ENCODE measurements around the gene AMBRA1. TPM values are rescaled to one million over a fixed set of nuclear protein-coding genes. Genes with fewer than 3 reads are reported as not detected.

Gene AMBRA1
- polyA plus RNA-seq, 1 donor, result 25.3 TPM

DNA sequence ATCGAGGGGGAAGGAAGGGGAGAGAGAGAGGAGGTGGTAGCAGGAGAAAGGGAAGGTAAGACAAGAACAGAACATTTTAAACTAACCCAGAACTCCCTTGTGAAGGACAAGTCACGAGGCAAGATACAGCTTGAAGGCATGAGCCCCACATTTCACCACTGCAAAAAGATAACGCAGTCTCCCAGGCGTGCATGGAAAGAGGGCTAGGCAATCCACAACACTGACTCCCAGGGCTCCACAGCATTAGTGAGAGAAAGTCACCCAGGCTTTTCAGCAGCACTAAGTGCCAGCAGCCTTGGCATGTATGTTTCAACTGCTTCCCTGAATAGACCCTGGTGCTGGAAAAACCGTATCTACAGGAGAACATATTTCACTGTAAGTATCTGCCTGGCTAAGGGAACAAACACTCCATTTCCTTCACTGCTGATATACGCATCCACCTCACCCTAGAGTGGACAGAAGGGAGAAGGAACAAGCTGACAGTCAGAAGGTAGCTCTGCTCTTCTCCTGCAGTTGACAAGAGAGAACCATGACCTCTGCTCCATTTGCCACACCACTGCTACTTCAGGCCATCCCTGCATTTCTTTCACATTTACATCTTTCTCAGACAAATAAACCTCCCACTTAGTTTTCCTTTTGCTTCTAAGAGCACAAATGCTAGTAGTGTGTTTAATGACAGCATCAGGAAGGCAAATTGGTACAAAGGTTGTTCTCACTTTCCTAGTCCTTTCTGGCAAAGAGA is 87.9 kb downstream of the AMBRA1 start:
- DNase-seq, result no peak

DNA sequence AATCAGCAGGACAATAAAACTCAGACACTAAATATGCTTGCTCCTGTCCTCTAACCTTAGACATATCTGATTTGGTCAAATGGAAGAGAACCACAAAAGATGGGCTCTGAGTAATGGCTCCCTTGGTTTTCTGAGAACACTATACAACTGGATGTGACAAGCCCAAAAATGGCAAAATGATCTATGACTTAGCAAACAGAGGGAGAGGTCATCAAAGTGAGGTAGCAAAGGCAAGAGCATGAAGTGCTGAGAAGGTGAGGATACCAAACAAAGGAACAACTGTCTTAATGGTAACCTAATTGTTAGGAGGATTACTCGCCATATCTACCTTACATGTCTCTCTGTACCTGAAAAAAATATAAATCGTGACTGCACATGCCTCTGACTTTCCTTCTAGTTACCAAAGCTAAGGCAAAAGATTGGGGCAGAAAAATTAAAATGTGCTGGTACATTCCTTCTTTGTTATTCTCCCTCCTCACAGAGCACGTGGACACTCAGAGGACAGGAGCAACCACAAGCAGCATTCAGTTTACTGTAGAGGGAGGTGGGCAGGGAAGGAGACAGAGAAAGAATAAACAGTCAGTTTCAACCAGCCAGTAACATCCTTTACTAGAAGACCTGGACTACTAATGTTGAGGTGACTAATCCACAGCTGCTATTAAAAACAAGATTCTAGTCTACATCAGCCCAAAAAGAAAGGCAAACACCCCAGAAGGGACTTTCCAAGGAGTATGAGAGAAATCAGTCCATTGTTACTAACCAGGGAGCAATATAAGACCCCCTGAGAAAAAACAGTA is 88.8 kb downstream of the AMBRA1 start:
- DNase-seq, result no peak

DNA sequence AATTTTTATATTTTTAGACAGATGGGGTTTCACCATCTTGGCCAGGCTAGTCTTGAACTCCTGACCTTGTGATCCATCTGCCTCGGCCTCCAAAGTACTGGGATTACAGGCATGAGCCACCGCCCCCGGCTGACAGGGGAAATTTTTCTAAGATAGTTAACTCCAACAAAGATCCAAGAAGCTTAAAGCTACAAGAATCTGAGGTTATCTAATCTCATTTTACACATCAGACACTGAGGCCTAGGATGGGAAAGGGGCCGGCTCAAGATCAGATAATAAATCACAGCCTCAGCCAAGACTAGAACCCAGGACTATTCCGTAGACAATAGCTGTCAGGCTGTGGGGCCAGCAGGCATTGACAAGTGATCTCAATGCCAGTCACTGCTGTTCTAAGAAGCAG is 94.0 kb downstream of the AMBRA1 start:
- no peak for DNase-seq

DNA sequence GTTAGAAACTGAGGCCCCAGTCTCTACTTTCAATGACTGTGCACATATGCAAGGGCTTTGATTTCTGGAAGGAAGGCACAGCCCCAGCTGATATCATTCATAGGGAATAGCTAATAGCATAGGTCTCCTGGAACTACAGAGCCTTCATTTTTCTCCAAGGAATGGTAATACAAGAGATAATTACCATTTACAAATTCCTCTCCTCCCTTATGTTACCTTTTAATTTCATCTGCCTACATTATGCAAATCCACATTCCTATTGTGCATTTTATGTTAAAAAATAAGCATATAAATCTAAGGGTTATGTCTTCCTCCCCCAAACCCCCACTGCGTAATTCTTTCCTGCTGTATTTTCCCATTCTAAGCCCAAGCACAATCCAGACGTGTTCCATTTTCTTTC is 94.9 kb downstream of the AMBRA1 start:
- DNase-seq, result no peak

DNA sequence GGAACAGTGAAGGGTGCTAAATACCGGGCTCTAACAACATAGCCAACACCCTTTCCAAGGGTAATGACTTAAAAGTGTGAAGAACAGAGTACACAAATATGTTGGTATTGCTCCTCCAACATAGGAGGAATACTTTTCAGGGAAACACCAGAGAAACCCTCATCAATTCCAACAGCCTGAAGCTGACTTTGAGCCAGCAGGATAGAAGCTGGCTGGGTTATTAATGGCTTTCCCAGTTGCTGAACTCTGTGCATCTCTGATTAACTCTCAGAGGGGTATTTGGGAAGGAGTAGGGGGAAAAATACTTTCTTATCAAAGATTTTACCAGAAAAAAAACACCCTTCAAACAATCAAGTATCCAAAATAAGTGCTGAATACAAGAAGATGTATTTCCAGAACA is 95.6 kb downstream of the AMBRA1 start:
- DNase-seq, result no peak

DNA sequence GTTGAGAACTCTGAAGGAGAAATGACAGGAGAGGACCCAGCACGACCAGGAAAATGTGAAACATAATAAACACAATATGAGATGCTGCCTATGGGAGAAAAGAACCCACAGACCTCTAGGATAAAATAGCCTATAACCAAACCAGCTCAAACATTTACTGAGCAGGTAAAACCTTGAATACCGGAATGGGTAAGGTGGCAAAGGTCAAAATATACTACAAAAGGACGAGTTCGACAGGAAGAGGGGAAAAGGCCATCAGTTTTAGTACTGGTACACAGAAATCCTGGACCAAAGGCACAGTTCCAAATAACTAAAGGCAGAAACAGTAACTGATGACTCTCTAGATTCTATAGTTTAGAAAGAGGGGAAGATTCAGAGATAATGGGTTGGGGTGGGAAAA is 96.3 kb downstream of the AMBRA1 start:
- DNase-seq, result no peak

DNA sequence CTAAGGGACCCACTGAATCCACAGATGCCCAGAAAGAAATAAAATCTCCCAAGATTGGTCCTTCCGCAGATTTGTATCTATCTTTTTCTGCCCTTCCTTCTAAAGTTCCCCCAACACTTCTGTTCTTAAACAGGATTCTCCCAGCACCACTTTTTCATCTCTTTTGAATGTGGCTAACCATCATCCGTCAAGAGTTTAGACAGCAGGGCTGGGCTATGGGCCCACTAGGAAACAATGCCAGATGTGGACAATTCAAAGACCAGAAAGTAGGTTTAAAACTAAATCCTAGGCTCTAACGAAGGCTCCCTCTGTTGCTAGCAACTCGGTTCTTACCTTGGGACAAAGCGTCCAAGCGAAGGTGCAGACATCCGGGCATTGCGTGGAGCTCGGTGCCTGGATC is 100.0 kb downstream of the AMBRA1 start:
- no peak for DNase-seq

DNA sequence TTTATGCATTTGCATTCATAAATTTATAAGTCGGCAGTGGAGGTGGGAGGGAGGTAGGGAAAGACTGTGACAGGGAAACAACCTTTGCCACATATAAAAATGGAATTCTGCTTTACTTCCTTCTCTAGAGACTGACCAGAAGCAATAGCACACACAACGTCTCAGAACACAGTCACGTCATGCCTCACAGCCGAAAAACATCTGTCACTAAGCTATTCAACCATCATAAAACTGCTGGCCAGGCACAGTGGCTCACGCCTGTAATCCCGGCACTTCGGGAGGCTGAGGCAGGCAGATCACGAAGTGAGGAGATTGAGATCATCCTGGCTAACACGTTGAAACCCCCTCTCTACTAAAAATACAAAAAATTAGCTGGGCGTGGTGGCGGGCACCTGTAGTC is 101.3 kb downstream of the AMBRA1 start:
- DNase-seq, result peak; percentile 48

DNA sequence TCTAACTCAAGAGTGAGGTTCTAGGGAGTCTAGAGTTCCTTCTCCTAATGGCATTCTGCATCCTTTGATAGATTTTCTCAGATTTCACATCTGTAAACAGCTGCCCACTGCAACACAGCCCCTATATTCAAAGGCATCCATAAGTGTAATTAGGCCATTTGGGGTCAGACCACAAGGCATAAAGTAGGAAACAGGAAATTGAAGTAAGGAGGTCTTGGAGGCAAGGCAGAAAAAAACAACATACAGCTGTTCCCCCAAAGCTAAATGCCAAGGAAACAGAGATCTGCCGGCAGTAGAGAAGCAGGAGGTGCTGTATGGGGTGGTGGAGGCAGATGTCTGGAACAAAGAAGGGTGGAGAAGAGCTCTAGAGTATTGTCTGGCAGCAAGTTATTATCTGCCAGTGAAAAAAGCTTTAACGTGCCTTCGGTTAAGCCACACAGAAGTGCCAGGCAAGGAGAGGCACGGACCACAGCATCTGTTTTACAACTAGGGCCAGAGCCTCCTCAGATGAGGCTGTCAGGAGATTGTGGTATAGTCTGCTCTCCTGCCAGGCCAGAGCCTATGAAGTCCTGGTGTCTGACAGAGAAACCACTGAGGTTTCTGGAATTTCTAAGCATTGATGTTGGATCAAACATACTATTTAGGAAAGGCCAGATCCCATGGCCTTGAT is 102.0 kb downstream of the AMBRA1 start:
- no peak for DNase-seq

DNA sequence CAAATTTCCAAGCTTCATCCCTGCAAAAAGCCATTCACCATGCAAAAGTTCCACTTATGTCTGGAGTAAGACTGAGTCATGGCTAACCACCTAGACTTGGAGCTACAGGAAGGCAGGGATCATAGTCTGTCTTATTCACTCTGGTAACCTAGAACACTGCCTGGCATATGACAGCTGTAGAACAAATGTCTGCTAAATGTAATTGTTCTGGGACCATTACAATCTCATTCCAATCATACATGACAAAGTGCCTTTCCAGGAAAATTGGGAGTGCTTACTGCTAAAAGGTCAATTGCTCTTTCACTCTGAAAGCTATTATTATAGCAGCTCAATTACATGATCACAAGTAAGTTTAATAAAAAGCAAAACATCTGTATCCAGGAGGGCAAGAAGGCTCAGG is 103.2 kb downstream of the AMBRA1 start:
- no peak for DNase-seq

DNA sequence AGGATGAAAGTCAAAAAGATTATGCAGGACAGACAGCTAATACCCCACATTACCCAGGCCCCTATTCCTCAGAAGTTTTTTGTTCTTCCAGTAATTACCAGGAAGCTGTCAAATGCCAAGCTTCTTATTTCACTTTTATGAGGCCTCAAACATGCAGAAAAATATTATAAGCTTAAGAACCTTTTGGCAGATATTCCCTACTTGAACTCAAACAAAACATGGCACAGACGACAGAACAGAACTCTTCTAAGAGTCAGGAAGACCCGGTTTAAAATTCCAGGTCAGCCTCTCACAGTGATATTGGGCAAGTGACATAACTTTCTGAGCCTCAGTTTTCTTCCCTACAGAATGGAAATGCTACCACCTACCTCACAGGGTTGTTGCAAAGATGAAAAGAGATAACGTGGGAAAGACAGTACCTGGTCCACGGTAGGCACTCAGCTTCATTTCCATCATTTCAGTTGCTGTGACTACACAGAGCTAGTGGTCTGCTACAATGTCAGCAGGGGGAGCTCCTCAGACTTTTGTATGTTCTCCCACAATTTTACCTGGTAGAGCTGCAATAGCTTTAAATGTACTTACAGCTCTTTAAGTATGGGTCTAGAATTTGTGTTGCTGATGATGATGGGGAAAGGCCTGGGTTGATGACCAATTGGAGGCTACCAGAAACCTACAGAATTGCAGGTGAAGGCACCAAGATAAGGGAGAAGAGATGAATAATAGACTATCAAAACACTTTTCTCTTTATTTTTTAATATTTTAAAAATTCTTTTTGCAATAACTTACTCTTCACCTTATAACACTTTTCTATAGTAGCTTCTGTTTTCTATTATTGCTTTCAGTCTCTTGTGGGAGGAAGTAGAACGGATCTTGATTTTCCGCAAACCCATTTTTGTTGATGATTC is 103.9 kb downstream of the AMBRA1 start:
- DNase-seq, result no peak

DNA sequence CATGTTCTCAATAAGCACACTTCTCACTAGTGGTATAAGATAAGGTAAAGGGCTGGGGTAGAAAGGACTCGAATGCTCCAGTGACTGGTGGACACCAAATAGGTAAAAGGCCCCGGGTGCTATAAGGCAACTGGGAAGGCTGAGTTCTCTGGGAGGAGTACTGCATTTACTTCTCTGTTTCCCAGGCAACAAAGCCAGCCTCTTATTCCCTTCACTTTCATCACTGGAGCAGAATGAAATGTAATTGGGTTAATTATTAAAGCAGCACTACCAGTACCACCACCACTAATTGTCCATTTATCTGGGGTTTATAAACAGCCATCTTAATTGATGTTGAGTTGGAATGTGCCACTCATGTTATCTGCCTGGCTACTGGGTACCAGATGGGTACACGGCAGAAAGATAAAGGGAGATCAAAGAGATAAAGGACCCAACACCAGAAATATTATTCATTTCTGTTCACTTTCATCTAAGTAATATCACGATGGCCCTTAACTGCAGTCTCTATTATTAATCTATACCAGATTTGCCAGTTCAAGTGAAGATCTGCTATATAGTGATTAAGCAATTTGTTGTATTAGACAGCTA is 107.9 kb downstream of the AMBRA1 start:
- DNase-seq, result peak; percentile 36

DNA sequence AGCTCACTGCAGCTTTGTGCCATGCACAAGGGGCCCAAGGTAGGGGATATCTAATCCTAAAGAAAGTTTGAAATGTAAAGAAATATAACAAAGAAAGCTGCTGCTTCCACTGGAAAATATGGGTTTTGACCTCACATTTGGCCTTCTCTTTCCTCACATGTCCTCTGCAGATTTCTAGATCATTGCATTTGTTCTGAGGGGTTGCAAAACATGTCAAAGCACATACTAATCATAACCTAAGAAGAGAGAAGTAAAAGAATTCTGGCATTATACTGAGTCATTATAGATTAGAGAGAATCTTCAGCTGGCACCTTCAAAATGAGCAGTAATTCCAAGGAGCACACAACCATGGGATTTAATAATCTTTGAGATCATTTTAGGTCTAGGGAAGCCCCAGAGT is 109.7 kb downstream of the AMBRA1 start:
- DNase-seq, result no peak

DNA sequence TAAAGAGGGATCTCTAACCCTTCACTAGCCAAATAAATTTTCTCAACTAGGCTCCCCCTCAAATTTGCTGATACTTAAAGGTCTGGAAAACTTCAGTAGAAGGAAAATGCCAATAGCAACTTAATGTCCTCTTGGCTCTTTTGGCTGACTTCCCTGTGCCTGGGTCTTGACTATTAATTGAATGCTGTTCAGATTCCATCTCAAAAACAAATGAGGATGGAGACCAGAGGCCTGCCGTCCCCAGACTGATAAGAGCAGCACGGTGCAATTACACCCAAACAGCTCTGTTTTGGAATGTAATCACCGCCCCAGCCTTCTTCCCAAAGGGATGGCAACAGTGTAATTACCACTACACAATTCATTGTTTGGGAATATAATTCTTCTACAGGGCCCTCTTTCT is 112.9 kb downstream of the AMBRA1 start:
- DNase-seq, result no peak

DNA sequence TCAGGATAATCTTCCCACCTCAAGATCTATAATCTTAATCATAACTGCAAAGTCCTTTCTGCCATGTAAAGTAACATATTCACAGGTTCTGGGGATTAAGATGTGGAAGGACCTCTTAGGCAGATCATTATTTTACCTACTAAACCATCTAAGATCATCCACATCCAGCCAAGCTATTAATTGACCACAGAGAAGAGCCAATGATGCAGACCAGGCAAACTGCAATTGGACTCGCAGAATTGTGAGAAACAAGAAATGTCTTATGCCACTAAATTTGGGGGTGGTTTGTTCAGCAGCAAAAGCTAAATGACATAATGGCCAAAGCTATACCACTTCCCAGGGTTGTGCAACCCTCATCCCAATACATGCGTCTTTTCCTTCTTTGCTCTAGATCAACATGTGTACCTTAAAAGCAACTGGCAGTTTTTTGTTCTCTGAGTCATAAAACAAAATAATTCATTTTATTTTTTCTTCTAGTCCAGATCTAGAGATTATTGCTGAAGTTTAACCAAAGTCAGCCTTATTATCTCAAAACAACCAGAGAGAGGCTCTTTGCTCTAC is 113.6 kb downstream of the AMBRA1 start:
- DNase-seq, result no peak

DNA sequence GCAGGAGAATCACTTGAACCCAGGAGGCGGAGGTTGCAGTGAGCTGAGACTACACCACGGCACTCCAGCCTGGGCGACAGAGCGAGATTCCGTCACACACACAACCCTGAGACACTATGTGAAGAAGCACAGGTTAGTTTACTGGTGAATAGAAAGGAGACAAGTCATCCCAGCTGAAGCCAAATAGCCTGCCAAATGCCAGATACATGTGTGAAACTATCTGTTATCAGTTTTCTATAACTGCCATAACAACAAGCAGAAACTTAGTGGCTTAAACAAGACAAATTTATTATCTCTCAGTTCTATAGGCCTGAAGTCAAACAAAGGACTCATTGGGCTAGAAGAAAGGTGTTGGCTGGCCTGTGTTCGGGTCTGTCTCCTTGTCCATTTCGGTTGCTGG is 114.2 kb downstream of the AMBRA1 start:
- DNase-seq, result no peak

DNA sequence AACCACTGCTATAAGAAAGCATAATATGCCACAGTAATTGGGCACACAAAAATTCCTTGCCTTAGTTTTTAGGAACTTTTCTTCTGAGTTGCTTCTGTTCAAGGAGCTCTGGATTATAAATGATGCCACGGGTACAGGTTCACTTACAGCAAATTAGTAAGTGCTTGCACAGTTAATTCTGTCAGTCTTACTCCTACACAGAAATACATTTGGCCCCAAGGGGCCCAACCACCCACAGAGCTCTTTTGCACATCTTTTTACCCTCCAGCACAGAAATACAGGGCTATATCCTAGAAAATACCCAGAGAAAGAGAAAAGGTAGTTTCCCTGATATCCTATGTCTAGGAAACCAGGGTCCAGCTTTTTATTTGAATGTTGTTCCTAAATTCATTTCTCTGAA is 115.6 kb downstream of the AMBRA1 start:
- no peak for DNase-seq

DNA sequence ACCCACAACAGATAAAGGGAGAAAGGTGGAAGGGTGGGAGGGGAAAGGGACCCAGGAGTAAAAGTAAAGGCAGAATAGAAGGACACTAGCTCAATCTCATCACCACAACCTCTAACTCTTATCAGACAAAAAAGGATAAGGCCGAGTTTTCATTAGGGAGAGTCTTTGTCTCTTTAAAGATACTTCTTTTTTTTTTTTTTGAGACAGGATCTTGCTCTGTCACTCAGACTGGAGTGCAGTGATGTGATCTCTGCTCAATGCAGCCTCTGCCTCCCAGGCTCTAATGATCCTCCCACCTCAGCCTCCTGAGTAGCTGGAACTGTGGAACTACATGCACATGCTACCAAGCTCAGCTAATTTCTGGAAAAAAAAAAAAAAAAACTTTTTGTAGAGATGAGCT is 116.7 kb downstream of the AMBRA1 start:
- DNase-seq, result no peak

DNA sequence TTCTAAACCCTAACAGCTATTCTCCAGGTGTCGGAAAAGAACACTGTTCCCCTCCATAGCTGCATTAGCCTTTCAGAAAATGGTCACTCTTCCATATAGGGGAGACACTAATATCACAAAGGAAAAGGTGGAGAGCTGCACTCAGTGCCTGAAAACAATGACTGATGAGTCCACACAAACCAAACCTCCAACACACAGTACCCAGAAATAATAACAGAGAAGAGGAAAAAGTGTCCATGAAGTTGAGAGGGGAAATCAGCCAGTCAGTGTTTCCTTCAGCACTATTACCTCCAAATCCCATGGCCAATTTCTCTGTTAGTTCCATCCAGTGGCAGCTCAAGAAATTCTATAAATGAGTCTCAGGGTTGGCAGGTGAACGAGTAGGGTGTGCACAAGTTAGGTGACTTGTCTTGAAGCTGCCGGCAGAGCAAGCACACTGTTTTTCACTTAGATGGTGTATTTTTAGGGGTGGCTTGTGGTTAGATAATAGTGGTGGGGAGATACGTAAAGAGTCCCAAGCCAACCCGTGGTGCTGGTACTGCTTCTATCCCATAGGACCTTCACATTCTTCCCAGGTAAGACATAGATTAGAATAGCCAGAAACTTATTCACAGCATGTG is 117.8 kb downstream of the AMBRA1 start:
- no peak for DNase-seq

DNA sequence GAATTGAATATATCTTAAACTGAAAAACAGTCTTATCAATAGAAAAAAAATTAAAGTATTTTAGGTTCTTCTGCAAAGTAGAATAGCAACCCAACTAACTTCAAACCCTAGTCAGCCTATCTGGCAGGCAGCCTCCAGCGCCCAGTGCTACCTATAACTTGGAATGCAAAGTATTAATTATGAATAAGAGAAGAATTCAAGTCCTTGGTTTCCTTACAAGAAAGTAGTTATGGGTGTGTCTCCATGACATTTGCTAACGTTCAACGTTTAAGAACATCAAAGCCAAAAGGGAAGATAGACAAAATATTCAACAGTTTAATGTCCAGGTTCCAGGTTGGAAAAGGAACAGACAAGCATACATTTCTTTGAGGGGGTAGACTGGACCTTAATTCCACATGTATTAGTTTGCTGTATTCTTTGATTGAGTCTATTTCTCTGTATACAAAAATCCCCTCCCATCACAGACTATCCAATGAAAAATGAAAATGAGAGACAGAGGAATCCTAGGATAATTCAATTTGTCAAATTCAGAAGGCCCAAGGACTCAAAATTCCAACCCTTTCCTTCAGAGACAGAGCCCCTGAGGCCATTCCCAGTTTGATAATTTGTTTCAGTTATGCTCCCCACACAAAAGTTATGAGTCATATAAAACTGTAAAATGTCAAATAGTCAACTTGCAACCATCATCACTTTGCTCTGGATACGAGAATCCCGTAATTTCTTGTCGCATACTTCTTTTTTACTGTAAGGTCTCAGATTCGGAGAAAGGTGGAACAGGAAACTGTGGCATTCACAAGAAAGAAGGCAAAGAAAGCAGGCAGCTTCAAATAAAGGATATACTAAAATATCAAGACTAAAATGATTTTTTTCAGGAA is 118.5 kb downstream of the AMBRA1 start:
- DNase-seq, result no peak
